ENCODE data around the gene HCN2.

DNA sequence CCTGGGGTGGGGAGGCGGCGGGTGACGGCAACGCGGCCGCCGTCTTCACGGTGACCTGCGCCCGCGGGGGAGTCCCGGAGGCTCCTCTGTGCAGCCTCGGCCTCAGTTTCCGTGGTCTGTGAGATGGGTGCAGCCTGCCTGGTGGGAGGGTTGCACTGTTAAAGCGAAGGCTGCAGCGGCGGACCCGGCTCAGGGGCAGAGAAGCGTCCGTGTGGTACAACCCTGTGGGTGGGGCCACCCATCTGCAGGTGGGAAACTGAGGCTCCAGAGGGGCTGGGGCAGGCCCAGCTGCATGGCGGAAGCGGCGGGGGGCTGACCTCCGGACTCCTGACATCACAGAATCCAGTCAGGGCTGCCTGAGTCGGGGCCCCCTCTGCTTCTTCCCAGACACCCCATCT lies 50.5 kb downstream of the HCN2 start:
- TF ChIP-seq, protein P1, sequence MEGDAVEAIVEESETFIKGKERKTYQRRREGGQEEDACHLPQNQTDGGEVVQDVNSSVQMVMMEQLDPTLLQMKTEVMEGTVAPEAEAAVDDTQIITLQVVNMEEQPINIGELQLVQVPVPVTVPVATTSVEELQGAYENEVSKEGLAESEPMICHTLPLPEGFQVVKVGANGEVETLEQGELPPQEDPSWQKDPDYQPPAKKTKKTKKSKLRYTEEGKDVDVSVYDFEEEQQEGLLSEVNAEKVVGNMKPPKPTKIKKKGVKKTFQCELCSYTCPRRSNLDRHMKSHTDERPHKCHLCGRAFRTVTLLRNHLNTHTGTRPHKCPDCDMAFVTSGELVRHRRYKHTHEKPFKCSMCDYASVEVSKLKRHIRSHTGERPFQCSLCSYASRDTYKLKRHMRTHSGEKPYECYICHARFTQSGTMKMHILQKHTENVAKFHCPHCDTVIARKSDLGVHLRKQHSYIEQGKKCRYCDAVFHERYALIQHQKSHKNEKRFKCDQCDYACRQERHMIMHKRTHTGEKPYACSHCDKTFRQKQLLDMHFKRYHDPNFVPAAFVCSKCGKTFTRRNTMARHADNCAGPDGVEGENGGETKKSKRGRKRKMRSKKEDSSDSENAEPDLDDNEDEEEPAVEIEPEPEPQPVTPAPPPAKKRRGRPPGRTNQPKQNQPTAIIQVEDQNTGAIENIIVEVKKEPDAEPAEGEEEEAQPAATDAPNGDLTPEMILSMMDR (IDR thresholded peaks at IDR 0.05) = no peak
- no peak for TF ChIP-seq POLR2AphosphoS5 (IDR thresholded peaks at IDR 0.05)
- no peak for TF ChIP-seq EP300 (IDR thresholded peaks at IDR 0.05)
